ES-I3 (cell line): ENCODE results near the gene AGAP9.
"Not testable (repeated sequence)": the region's sequence is repeated elsewhere in the genome, so short reads cannot be mapped to it uniquely, and the experiment has no call there.

ENCODE experiments used
- H3K36me3 ChIP-seq: 2 replicates; pipeline ENCODE4 v1.6.1; 2013; ENCODE audit warnings: mild to moderate bottlenecking, low read length, control low read depth, moderate library complexity; ENCODE audit not compliant: insufficient read depth
- H3K4me1 ChIP-seq: 2 replicates; pipeline ENCODE4 v1.6.1; 2013; ENCODE audit warnings: mild to moderate bottlenecking, control low read depth, low read length; ENCODE audit not compliant: insufficient read depth
- H3K9ac ChIP-seq: 2 replicates; pipeline ENCODE4 v1.6.1; 2013; ENCODE audit warnings: low read depth, mild to moderate bottlenecking, low read length, moderate library complexity
- H3K9me3 ChIP-seq: 2 replicates; pipeline ENCODE4 v1.6.1; 2013; ENCODE audit warnings: mild to moderate bottlenecking, low read length, moderate library complexity; ENCODE audit not compliant: control insufficient read depth, insufficient read depth

AGAP9 gene

DNA sequence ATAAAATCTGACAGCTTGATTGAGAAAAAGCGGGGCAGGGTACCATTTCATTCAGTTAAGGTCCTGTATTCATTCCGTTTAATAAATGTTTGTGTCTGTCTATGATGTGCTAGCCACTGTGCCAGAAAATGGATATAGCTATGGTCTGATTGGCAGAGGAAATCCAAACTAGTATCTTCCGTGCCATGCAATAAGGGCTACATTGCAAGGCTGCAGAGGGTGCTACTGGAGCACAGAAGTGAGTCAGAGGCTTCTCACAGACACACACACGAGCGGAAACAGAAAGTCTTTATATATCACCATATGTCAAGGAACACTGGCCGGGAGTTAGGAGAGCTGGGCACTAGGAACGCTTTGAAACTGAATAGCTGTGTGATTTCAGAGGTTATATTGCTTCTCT lies 29.3 kb upstream of the AGAP9 start:
- peak overlapping the region; percentile 85 for H3K9ac ChIP-seq
- not testable (repeated sequence) for H3K9me3 ChIP-seq, H3K36me3 ChIP-seq, H3K4me1 ChIP-seq

DNA sequence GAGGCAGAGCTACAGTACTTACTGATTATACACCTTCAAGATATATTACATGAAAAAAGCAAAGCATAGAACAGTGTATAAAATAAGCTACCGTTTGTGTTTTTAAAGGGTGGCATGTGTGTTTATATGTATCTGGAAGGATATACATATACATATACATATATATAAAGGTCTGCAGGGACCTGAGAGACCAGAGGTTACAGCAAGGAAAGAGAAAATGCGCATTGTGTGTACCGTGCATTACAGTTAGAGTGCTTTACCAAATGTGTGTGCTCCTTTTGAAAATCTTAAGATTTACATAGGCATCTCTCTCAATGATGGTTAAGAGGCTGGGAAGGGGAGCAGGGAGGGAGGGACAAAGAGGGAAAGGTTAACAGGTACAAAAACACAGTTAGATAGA lies 23.8 kb upstream of the AGAP9 start:
- not testable (repeated sequence) for H3K36me3 ChIP-seq, H3K4me1 ChIP-seq, H3K9ac ChIP-seq, H3K9me3 ChIP-seq

DNA sequence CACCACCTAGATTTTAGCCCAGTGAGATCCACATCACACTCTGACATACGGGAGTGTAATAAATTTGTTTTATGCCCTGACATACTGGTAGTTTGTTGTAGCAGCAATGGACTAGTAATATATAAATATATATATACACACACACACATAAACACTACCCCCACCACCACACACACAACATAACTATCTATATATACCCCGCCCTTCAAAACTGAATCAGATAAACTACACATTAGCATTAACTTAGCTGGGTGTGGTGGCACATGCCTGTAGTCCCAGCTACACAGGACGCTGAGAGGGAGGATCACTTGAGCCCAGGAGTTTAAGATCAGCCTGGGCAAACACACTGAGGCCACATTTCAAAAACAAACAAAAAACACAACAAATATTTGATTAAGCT lies 13.0 kb upstream of the AGAP9 start:
- not testable (repeated sequence) for H3K4me1 ChIP-seq, H3K36me3 ChIP-seq, H3K9ac ChIP-seq, H3K9me3 ChIP-seq

DNA sequence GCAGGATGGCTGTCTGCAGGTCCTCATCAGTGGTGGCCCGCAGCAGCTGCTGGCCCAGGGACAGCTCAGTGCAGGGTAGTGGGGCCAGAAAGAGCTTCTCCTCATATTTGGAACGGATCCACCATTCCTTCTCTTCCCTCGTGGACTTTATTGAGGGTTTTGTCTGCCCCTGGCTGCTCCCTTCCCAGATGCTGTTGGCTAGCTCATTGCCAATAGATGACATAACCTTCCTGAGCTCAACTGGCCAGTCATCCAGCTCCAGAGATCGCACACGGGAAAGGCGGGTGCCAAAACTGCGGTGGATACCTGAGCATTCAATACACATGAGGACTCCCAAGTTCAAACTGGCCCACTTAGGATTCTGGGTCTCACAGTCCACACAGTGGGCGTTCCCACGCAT lies 21.1 kb downstream of the AGAP9 start:
- not testable (repeated sequence) for H3K9me3 ChIP-seq, H3K9ac ChIP-seq, H3K4me1 ChIP-seq, H3K36me3 ChIP-seq

DNA sequence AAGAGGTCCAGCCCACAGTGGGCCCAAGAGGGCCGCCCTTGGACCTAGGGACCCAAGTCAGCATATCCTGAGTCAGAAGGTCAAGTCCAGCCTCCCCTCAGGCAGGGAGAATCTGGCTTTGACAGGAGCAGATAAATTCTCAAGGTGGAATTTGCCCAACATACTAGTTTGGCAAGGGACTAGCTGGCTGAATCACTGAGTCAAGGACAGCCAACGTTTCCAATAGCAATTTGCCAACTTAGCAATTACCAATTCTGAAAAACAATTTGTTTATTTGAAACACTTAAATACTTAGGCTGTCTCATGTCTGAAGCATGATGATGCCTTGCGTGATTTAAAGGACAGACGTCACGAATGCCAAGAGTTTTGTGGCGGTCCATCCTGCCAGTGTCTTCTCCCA lies 29.2 kb downstream of the AGAP9 start:
- H3K9me3 ChIP-seq, H3K4me1 ChIP-seq, H3K36me3 ChIP-seq, H3K9ac ChIP-seq: not testable (repeated sequence)

DNA sequence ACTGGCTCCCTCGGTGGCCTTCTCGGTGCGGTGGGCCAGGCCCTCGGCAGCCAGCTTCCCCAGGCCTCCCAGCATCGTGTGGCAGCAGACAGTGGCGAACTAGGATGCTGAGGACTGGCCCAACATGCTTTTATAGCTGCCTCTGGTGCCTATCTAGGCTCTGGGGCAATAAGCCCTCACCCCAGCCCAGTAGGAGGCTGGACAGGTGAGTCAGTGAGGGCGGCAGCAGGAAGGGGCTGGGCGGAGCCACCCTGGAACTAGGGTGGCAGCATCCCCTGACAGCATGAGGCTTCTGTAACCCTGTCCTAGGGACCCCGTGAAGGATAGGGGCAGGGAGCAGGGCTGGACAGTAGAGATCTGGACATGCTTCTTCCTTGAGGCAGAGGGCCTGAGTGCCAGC lies 31.8 kb downstream of the AGAP9 start, which contains the start of gene FAM25G:
FAM25G (minus strand) TSS at position 101 of the 400 bp plus-strand sequence; CDS start at position 75, 26 bp downstream.
- H3K9ac ChIP-seq, H3K36me3 ChIP-seq, H3K9me3 ChIP-seq, H3K4me1 ChIP-seq: not testable (repeated sequence)

DNA sequence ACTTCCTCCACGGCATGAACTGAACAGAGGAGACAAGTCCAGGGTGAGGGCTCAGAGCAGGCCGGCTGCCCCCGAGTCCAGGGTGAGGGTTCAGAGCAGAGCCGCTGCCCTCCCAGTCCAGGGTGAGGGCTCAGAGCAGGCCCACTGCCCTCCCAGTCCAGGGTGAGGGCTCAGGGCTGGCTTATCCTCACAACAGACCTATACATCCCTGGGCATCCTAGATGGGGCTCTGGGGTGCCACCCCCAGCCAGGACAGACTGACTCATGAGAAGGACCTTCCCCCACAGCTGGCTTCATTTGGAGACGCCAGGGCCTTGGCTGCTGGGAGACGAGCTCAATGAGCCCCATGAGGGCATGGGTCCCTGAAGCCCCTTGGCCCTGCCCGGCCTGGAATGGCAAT lies 33.8 kb downstream of the AGAP9 start:
- not testable (repeated sequence) for H3K9me3 ChIP-seq, H3K36me3 ChIP-seq, H3K9ac ChIP-seq, H3K4me1 ChIP-seq

DNA sequence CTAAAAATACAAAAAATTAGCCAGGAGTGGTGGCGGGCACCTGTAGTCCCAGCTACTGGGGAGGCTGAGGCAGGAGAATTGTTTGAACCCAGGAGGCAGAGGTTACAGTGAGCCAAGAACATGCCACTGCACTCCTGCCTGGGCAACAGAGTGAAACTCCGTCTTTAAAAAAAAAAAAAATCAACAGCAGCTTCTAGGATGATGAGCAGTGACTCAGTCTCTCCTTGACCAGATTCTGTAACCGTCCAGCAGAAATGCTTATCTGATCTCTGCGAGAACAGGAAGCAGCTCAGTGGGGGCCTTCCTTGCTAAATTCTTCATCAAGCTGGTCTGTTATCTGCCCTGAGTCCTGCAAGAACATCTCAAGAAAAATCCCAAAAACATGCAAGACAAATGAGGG lies 37.5 kb downstream of the AGAP9 start:
- H3K36me3 ChIP-seq, H3K9ac ChIP-seq, H3K4me1 ChIP-seq, H3K9me3 ChIP-seq: not testable (repeated sequence)

DNA sequence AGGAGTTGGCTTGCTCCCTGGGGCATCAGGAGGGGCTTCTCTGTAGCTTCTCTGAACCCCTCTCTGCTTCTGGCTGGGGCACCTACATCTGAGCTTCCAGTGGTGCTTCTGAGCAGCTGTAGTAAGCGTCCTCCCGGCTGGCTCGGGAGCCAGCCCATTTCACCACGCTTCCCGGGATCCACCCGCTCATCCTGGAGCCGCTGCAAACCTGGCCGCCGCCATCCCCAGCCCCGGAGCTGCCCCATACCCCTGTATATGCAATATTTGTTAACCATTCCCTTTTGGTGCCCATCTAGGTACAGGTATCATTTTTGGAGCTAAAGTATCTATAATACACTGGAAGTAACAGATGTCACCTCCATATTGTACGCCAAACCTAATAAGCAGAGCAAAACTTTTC lies 38.7 kb downstream of the AGAP9 start:
- H3K9me3 ChIP-seq, H3K9ac ChIP-seq, H3K36me3 ChIP-seq, H3K4me1 ChIP-seq: not testable (repeated sequence)

DNA sequence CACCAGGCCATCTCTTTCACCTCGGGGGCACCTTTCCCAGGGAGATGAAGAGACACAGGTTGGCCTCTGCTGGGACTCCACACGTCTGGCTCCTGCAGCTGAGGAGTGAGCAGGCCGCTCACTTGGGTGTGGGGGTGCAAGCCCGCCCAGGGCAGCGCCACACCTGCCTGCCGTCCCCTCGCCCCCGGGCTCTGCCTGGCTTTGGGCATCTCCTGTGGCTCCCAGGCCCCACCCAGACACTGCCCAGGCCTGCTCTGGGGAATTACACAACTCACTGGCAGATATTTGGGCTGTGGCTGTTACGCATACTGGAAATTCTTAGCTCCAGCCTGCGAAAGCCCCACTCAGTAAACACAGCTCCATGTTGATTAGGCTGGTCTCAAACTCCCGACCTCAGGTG lies 39.5 kb downstream of the AGAP9 start, which contains the start of gene ANXA8:
ANXA8 (minus strand) TSS at position 193 of the 400 bp plus-strand sequence; CDS start at position 11, 182 bp downstream.
- H3K36me3 ChIP-seq, H3K4me1 ChIP-seq, H3K9me3 ChIP-seq, H3K9ac ChIP-seq: not testable (repeated sequence)

DNA sequence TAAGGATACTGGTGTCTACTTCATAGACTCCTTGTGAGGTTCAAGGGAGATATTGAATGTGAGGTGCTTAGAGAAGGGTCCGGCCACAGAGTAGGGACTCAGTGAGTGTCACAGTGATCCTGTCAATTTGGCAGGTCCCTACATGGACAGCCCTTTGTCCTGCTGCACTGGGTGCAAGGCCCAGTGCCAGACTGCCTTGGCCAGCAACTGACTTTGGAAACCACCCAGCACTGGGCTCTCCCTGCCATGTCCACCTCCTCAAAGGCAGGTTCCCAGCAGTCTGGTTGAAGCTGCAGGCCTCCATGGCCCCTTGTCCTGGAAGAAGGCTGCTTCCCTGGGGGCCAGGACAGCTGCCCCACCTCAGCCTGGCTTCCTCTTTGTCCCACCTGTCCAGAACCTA lies 41.1 kb downstream of the AGAP9 start:
- H3K4me1 ChIP-seq, H3K36me3 ChIP-seq, H3K9me3 ChIP-seq, H3K9ac ChIP-seq: not testable (repeated sequence)

DNA sequence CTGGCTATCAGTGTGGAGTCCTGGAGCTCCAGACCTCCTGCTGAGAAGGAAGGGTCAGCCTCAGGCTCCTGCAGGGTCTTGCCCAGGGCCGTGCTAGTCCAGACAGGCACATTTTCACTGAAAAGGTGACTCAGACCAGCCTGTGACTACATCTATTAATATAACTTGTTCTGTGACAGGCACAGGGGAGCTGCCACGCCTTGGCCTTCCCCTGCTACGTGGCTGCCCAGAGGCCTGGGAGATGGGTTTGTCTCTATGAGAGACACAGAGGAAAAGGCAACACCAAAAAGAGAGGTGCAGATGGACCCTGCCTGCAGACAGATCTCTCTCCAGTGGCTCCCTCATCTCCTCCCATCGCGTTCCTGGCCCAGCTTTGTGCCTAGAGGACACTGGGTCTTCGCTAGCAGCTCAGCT lies 41.7 kb downstream of the AGAP9 start:
- not testable (repeated sequence) for H3K4me1 ChIP-seq, H3K36me3 ChIP-seq, H3K9ac ChIP-seq, H3K9me3 ChIP-seq

DNA sequence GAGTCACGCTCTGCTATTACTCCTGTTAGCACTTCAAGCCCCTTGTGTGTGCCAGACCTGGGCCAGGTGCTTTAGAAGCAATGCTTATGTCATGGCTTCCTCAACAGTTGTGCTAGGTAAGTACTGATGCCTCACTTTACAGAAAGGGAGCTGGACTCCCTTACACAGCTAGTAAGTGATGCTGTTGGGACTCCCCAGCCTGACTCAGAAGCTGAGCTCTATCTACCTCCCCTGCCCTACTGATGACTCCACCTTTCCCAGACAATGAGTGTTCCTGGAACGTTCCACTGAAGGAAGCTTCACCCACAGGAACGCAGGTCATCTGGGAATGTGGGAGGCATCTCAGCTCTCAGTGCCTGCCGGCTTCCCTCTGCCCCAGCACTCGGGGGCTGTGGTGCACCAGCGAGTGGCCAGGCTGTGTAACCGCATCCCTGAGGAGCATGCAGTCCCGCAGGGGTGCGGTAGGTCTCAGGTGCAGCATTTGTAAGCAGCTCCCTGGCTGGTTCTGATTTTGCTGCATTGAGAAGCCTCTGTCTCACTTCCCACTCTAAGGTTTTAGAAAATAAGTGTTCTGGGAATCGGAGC lies 42.2 kb downstream of the AGAP9 start:
- not testable (repeated sequence) for H3K4me1 ChIP-seq, H3K36me3 ChIP-seq, H3K9ac ChIP-seq, H3K9me3 ChIP-seq

DNA sequence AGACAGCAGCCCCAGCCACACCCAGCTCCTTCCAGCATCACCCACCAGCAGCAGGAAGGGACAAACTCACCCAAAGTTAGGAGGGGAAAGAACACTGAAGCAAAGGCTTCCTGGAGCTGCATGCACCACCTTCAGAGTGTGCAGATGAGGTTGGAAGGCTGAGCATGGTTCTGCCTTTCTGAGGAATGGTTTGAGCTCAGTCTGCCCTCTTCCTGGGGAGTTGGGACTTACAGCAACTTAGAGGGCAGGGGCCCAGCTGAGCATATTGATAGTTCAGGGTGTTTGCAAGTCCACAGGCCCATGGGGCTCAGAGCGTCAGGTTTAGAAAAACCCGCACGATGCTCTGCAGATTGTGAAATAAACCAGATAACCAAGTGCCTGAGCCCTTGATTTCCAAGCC lies 43.3 kb downstream of the AGAP9 start:
- H3K9me3 ChIP-seq, H3K4me1 ChIP-seq, H3K36me3 ChIP-seq, H3K9ac ChIP-seq: not testable (repeated sequence)

DNA sequence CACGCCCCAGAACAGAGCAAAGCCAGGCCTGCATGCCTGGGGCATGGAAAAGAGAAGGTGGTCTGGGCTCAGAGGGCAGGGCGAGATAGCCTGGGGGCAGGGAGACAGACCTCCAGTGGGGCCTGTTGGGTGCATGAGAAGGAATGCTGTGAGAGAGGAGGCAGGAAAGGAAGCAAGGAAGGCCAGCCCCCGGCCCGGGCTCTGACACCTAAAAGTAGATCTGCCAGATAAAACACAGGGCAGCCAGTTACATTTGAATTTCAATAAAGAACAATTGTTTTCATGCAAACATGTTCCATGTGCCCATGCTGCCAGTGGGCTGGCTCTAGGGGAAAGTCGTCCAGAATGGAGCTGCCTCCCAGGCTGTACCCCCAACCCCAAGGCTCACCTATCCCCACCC lies 45.3 kb downstream of the AGAP9 start:
- H3K36me3 ChIP-seq, H3K9ac ChIP-seq, H3K4me1 ChIP-seq, H3K9me3 ChIP-seq: not testable (repeated sequence)

DNA sequence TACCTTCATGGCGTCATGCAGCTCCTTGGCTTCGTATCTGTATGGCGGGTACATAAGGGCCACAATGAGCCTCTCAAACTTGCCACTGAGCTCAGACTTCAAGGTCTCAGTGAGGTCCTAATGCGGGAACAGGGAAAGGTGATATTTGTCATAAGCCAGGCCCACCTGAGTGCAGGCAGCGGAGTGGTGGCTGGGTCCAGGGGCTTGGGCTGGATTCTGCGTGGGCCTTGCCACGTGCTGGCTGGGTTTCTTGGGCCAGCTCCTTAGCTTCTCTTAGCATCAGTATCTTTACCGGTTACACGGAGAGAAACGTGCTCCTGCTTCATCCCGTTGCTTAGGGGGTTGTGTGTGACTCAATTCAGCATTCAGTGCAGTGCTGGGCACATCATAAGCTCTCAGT lies 46.4 kb downstream of the AGAP9 start:
- not testable (repeated sequence) for H3K9me3 ChIP-seq, H3K4me1 ChIP-seq, H3K9ac ChIP-seq, H3K36me3 ChIP-seq
